Measurements from ENCODE around the gene FBXO48. TPM values are rescaled to one million over a fixed set of nuclear protein-coding genes. Genes with fewer than 3 reads are reported as not detected.

FBXO48 gene
- total RNA-seq, 4 donors from 2014 or later = 0.63 to 1.8 (median 1.0) TPM

- Histone ChIP-seq H3K27me3 (no peaks in the 10 kb centered on the region), H3K9me3 (no peaks in the 10 kb centered on the region), H3K36me3 (no peaks in the 10 kb centered on the region), H3K4me1 (no peaks in the 10 kb centered on the region), H3K4me3 (replicated peaks in 1 of 3) (no peak overlapping the region), H3K27ac (no peak overlapping the region)
- intact Hi-C loops (cut with DNase I) = no loop called here
- TF ChIP-seq CTCF (IDR thresholded peaks at IDR 0.05) (no peak), POLR2A (IDR thresholded peaks at IDR 0.05) (no peak)
- DNase-seq = no peak
- 73 to 74% methylated on average over 7 of the region's 7 CpGs for WGBS, 2 donors
Measured at GRCh38 chr2:68438455-68439303, 28.4 kb downstream of the FBXO48 start.

DNA sequence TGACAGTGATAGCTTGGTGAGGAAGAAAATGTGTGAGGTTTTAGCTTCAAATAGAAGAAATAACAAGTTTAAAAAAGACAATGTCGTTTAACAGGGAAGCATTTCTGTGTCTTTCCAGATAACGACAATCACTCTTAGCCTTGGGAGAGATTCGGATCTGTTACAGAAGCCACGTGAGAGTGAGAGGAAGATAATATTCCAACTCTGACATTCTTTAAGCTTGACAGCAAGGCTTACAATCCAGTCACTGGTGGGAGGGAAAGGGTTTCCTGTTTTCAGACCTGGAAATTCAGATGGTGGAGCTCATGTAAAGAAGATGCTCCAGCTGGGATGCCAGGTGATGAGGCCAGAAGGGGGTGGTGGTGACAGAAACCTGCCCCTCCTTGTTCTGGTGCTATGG, 30.8 kb downstream of the FBXO48 start:
- TF ChIP-seq POLR2A (IDR thresholded peaks at IDR 0.05) (no peak), CTCF (IDR thresholded peaks at IDR 0.05) (no peak)
- no peak overlapping the region for H3K27ac ChIP-seq
- H3K27me3 ChIP-seq = no peaks in the 10 kb centered on the region
- 45 to 59% methylated on average over 4 of the region's 4 CpGs for WGBS, 2 donors
- H3K4me1 ChIP-seq = no peaks in the 10 kb centered on the region
- no peaks in the 10 kb centered on the region for H3K9me3 ChIP-seq
- no peak for DNase-seq
- no peak overlapping the region for H3K4me3 ChIP-seq (replicated peaks in 1 of 3)
- intact Hi-C loops (cut with DNase I) = no loop called here
- H3K36me3 ChIP-seq = no peaks in the 10 kb centered on the region

DNA sequence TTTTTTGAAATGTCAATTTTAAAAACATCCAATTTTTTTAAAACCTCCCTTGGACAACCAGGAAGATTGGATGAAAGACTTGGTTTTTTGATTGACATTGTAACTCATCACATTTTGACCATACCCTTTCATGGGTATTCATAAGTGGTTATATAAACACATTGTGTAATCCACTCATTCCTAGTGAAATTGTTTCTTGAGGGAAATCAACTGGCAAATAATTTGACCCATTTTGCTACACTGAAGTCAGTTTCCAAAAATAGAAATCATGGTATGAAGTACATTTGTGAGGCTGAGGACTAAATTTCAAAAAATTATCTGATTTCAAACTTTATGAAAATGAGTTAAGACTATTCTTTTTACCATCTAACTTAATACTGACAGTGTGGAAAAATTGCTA, 31.5 kb downstream of the FBXO48 start:
- intact Hi-C loops (cut with DNase I) = no loop called here
- Histone ChIP-seq H3K4me1 (no peaks in the 10 kb centered on the region), H3K27ac (no peak overlapping the region), H3K36me3 (no peaks in the 10 kb centered on the region), H3K27me3 (no peaks in the 10 kb centered on the region), H3K9me3 (no peaks in the 10 kb centered on the region), H3K4me3 (replicated peaks in 1 of 3) (no peak overlapping the region)
- no peak for DNase-seq
- no peak for TF ChIP-seq CTCF (IDR thresholded peaks at IDR 0.05)
- TF ChIP-seq POLR2A (IDR thresholded peaks at IDR 0.05) = no peak

DNA sequence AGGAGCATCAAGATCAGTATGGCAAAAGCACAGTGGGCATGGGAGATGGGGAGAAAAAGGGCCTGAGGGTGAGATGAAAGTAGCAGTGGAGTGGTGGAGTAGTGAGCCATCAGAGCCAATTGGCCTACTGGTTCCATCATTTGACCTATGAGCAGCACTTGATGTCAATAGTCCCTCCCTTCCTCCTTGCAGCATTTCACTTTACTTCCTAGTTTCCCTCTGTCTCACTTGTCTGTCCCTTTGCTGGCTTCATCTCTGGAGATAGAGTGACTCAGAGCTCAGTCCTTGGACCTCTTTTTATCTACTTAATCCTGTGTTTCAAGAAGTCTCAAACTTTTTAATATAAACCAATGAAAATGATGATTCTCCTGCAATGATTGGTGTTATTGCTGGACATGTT, 32.1 kb downstream of the FBXO48 start:
- intact Hi-C loops (cut with DNase I) = no loop called here
- Histone ChIP-seq H3K9me3 (no peaks in the 10 kb centered on the region), H3K27ac (no peak overlapping the region), H3K4me3 (replicated peaks in 1 of 3) (no peak overlapping the region), H3K4me1 (no peaks in the 10 kb centered on the region), H3K36me3 (no peaks in the 10 kb centered on the region), H3K27me3 (no peaks in the 10 kb centered on the region)
- DNase-seq = no peak
- no peak for TF ChIP-seq POLR2A (IDR thresholded peaks at IDR 0.05)
- no peak for TF ChIP-seq CTCF (IDR thresholded peaks at IDR 0.05)

- Histone ChIP-seq H3K4me3 (replicated peaks in 1 of 3) (no peak overlapping the region), H3K9me3 (no peaks in the 10 kb centered on the region), H3K27me3 (no peaks in the 10 kb centered on the region), H3K27ac (no peak overlapping the region), H3K4me1 (no peaks in the 10 kb centered on the region), H3K36me3 (no peaks in the 10 kb centered on the region)
- no peak for DNase-seq
- intact Hi-C loops (cut with DNase I) = no loop called here
- 73 to 74% methylated on average over 10 of the region's 14 CpGs for WGBS, 2 donors
- no peak for TF ChIP-seq POLR2A (IDR thresholded peaks at IDR 0.05)
- no peak for TF ChIP-seq CTCF (IDR thresholded peaks at IDR 0.05)
Measured at GRCh38 chr2:68432696-68433658, 34.1 kb downstream of the FBXO48 start.
